Nephron (organoid): ENCODE measurements around the gene PCIF1.

ENCODE experiments used
- H3K27ac Mint-ChIP-seq, 3 experiments: 2 replicates each; pipeline ENCODE4 v1.8.0; 2020; ENCODE audit warnings: mixed read lengths in 3 of 3, mild to moderate bottlenecking in 2 of 3, moderate library complexity in 1 of 3
- H3K27me3 Mint-ChIP-seq: 2 replicates; pipeline ENCODE4 v1.8.0; 2021; ENCODE audit warnings: low read depth, mild to moderate bottlenecking, moderate library complexity, mixed read lengths
- H3K36me3 Mint-ChIP-seq: 2 replicates; pipeline ENCODE4 v1.8.0; 2020; ENCODE audit warnings: low read depth, mixed read lengths
- H3K4me1 Mint-ChIP-seq: 2 replicates; pipeline ENCODE4 v1.8.0; 2020; ENCODE audit warnings: mixed read lengths
- H3K4me3 Mint-ChIP-seq, 3 experiments: 2 replicates each; pipeline ENCODE4 v1.8.0; 2020; ENCODE audit warnings: mild to moderate bottlenecking in 3 of 3, mixed read lengths in 3 of 3, moderate library complexity in 2 of 3
- H3K9me3 Mint-ChIP-seq: 2 replicates; pipeline ENCODE4 v1.8.0; 2020; ENCODE audit warnings: mixed read lengths
- TF ChIP-seq, protein P1 (sequence below), 3 experiments: fragments of 200-600 bp; sonication (generic); IDR thresholded peaks; one replicate each; pipeline ENCODE4 v1.5.0; 2021; ENCODE audit warnings: antibody characterized with exemption in 3 of 3; ENCODE audit not compliant: unreplicated experiment in 3 of 3

PCIF1 gene

DNA sequence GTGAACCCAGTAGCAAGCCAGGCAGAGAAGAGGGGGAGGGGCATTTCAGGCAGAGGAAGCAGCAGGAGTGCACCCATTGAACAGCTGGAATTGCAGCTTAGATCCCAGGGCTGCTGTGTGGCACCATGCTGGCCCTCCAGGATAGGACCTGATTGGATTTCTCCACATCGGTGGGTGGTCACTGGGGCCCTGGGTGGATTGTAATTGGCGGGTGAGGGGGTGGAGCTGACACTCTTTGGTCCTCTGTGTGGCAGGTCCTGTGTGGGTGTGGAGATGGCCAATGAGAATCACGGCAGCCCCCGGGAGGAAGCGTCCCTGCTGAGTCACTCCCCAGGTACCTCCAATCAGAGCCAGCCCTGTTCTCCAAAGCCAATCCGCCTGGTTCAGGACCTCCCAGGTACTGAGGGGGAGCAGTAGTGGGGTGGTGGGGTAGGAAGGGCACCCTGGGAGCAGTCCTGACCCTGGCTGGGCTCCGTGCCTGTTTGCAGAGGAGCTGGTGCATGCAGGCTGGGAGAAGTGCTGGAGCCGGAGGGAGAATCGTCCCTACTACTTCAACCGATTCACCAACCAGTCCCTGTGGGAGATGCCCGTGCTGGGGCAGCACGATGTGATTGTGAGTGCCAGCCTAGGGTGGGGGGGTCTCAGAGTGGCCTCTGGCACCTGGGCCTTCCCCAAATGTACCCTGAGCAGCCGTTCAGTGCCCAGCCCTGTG lies 4.4 kb downstream of the PCIF1 start:
- Mint-ChIP-seq H3K27ac (no peak overlapping the region), H3K4me1 (peaks cover 13% of the 10 kb centered on the region), H3K36me3 (peaks cover 43% of the 10 kb centered on the region), H3K4me3 (peak overlapping the region in 1 of 3 experiments; percentile 53), H3K27me3 (no peaks in the 10 kb centered on the region), H3K9me3 (no peaks in the 10 kb centered on the region)
- TF ChIP-seq, protein P1, sequence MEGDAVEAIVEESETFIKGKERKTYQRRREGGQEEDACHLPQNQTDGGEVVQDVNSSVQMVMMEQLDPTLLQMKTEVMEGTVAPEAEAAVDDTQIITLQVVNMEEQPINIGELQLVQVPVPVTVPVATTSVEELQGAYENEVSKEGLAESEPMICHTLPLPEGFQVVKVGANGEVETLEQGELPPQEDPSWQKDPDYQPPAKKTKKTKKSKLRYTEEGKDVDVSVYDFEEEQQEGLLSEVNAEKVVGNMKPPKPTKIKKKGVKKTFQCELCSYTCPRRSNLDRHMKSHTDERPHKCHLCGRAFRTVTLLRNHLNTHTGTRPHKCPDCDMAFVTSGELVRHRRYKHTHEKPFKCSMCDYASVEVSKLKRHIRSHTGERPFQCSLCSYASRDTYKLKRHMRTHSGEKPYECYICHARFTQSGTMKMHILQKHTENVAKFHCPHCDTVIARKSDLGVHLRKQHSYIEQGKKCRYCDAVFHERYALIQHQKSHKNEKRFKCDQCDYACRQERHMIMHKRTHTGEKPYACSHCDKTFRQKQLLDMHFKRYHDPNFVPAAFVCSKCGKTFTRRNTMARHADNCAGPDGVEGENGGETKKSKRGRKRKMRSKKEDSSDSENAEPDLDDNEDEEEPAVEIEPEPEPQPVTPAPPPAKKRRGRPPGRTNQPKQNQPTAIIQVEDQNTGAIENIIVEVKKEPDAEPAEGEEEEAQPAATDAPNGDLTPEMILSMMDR (IDR thresholded peaks at IDR 0.05; ENCODE audit: unreplicated experiment in 3 of 3) = no peak

DNA sequence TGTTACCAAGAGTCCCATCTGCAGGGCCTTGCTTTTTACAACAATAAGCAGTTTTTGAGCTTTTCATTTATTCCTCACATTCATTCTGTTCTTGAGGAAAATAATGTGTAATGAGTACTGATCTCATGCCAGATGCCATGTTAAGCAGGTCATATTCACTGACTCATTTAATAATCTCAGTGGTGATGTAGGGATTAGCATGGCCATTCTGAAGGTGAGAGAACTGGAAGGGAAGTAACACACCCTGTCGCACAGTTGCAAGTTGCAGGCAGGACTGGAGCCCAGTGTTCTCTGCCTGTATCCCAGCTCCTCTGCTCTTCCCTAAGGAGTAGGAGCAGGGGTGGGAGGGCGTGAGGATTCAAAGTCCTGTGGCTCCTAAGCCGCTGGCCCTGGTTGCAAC lies 5.6 kb downstream of the PCIF1 start:
- no peaks in the 10 kb centered on the region for H3K27me3 Mint-ChIP-seq
- TF ChIP-seq, protein P1 (IDR thresholded peaks at IDR 0.05; ENCODE audit: unreplicated experiment in 3 of 3) = no peak
- peaks cover 54% of the 10 kb centered on the region for H3K36me3 Mint-ChIP-seq
- no peak overlapping the region for H3K27ac Mint-ChIP-seq
- H3K9me3 Mint-ChIP-seq = no peaks in the 10 kb centered on the region
- H3K4me1 Mint-ChIP-seq = peaks cover 12% of the 10 kb centered on the region
- no peak overlapping the region for H3K4me3 Mint-ChIP-seq

DNA sequence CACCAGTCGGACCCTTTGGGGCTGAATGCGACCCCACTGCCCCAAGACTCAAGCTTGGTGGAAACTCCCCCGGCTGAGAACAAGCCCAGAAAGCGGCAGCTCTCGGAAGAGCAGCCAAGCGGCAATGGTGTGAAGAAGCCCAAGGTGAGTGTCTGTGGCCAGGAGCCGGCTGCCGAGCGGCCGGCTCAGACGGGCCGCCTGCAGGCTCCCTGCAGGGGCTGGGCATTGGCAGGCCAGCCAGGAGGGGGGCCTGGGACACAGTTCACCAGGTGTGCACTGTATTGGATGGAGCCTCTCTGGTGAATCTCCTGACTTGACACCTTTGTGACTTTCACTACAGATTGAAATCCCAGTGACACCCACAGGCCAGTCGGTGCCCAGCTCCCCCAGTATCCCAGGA lies 6.0 kb downstream of the PCIF1 start:
- peaks cover 9% of the 10 kb centered on the region for H3K4me1 Mint-ChIP-seq
- H3K9me3 Mint-ChIP-seq = no peaks in the 10 kb centered on the region
- H3K27ac Mint-ChIP-seq = no peak overlapping the region
- H3K27me3 Mint-ChIP-seq = no peaks in the 10 kb centered on the region
- peaks cover 58% of the 10 kb centered on the region for H3K36me3 Mint-ChIP-seq
- TF ChIP-seq, protein P1 (IDR thresholded peaks at IDR 0.05; ENCODE audit: unreplicated experiment in 3 of 3) = no peak
- H3K4me3 Mint-ChIP-seq = no peak overlapping the region

DNA sequence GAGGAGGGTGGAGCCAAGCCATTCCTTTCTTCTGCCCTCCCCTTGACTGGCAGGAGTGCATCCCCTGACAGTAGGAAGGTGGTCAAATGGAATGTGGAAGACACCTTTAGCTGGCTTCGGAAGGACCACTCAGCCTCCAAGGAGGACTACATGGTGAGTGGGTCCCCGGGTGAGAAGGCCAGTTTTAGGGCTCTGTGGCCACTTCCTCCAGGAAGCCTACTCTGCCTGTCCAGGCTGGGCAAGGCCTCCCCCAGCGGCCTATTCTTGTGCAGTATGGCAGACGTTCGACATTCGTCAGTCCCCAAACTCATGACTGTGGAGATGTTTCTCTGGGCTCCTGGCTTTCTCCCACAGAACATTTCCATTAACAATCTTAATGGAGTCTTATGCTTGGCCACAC lies 9.1 kb downstream of the PCIF1 start:
- H3K36me3 Mint-ChIP-seq = peaks cover 53% of the 10 kb centered on the region
- H3K4me3 Mint-ChIP-seq = no peak overlapping the region
- no peaks in the 10 kb centered on the region for H3K4me1 Mint-ChIP-seq
- no peak overlapping the region for H3K27ac Mint-ChIP-seq
- TF ChIP-seq, protein P1 (IDR thresholded peaks at IDR 0.05; ENCODE audit: unreplicated experiment in 3 of 3) = no peak
- no peaks in the 10 kb centered on the region for H3K9me3 Mint-ChIP-seq
- no peaks in the 10 kb centered on the region for H3K27me3 Mint-ChIP-seq

DNA sequence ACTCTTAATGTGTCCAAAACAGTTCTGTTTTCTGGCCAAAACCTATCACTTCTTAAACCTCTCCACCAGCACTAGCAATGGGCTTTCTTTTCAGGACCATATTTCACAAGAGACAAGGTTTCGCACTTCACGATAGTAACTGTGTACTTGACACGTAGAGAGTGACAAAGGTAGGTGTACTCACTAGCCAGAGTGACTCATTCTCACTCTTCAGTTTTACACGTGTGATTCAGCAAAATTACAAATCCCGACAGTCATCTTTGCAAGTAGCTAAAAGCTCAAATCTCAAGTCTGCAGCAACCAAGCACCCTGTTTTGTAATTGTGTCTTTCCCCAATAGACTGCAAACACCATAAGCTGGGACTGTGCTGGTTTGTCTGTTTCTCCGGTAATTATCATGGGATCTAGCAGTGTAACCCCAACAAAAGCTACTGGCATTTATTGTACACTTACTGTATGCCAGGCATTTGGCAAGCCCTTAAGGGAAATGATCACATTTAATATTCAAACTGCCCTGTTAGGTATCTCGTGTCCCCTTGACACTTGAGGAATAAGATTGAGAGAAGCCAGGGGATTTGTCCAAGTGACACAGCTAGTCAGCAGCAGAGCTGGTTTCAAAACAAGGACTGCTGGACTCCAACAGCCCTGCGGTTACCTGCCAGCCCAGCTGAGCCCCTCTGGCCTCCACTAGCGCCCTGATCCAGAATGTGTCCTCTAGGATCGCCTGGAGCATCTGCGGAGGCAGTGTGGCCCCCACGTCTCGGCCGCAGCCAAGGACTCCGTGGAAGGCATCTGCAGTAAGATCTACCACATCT lies 9.9 kb downstream of the PCIF1 start:
- no peaks in the 10 kb centered on the region for H3K4me1 Mint-ChIP-seq
- no peak overlapping the region for H3K4me3 Mint-ChIP-seq
- H3K9me3 Mint-ChIP-seq = no peaks in the 10 kb centered on the region
- no peak overlapping the region for H3K27ac Mint-ChIP-seq
- TF ChIP-seq, protein P1 (IDR thresholded peaks at IDR 0.05; ENCODE audit: unreplicated experiment in 3 of 3) = no peak
- peaks cover 54% of the 10 kb centered on the region for H3K36me3 Mint-ChIP-seq
- H3K27me3 Mint-ChIP-seq = no peaks in the 10 kb centered on the region
